GM12878 (cell line): ENCODE results near the gene SKAP1. TPM values are rescaled to one million over a fixed set of nuclear protein-coding genes. Genes with fewer than 3 reads are reported as not detected.

Source experiments
- ATAC-seq: fragments of 200-7000 bp; cut with Tn5 transposase; 3 replicates; pipeline ENCODE4 v1.9.1; 2020; ENCODE audit warnings: mild to moderate bottlenecking, moderate library complexity
- BruUV-seq: library from RNA; stranded (reverse); fragments of 400-500 nt; replicated peaks from 2 replicates; lab custom pipeline; 2021; lab: Mats Ljungman, UMichigan
- CTCF ChIA-PET: fragments of 300-600 bp; sonication (Branson Sonifier 250); formaldehyde crosslinking; extraction: SDS; loops from one replicate; lab custom pipeline; 2021; ENCODE audit warnings: inconsistent platforms; lab: Yijun Ruan, JAX
- POLR2A ChIA-PET: fragments of 350-600 bp; formaldehyde crosslinking; extraction: SDS; loops from one replicate; lab custom pipeline; 2021; ENCODE audit warnings: inconsistent platforms; lab: Charles Lee
- RAD21 ChIA-PET: fragments of 300-600 bp; sonication (Branson Sonifier 250); formaldehyde crosslinking; loops from one replicate; lab custom pipeline; 2023; ENCODE audit warnings: antibody characterized with exemption; ENCODE audit not compliant: unreplicated experiment; lab: Charles Lee
- SMC1A ChIA-PET: fragments of 300-600 bp; sonication (Branson Sonifier 250); formaldehyde crosslinking; loops from one replicate; lab custom pipeline; 2023; ENCODE audit not compliant: unreplicated experiment, uncharacterized antibody; lab: Charles Lee
- DNase-seq: peaks from one replicate; pipeline ENCODE4 v3.0.0-alpha.2; 2011; ENCODE audit warnings: low read depth, low spot score
- FAIRE-seq: peaks from 3 replicates; lab custom pipeline; 2011; peaks lifted over from hg19 to GRCh38; lab: Jason Lieb, UNC
- H2AFZ ChIP-seq: 2 replicates; pipeline ENCODE4 v1.6.0; 2011; ENCODE audit warnings: low read depth, low read length, control low read depth; ENCODE audit not compliant: control insufficient read depth
- H3K27ac ChIP-seq: 2 replicates; pipeline ENCODE4 v1.5.1; 2011; ENCODE audit warnings: control low read depth; ENCODE audit not compliant: control insufficient read depth, insufficient read depth
- H3K27me3 ChIP-seq, 2 experiments: replicated peaks in 1 of 2; 2 replicates each; pipeline versions ENCODE4 v1.6.0 to v1.6.1; 2011; ENCODE audit warnings: low read length in 1 of 2; ENCODE audit not compliant: control insufficient read depth in 2 of 2, insufficient read depth in 2 of 2
- H3K36me3 ChIP-seq, 2 experiments: 2 replicates each; pipeline ENCODE4 v1.5.1; 2011; ENCODE audit warnings: low read length in 1 of 2; ENCODE audit not compliant: control insufficient read depth in 2 of 2, insufficient read depth in 2 of 2
- H3K4me1 ChIP-seq: 2 replicates; pipeline ENCODE4 v1.6.1; 2011; ENCODE audit warnings: mild to moderate bottlenecking, low read length, moderate library complexity, mixed read lengths; ENCODE audit not compliant: control insufficient read depth, insufficient read depth
- H3K4me2 ChIP-seq: 2 replicates; pipeline ENCODE4 v1.6.0; 2011; ENCODE audit warnings: control low read depth; ENCODE audit not compliant: control insufficient read depth, insufficient read depth
- H3K4me3 ChIP-seq: fragments of 200-600 bp; sonication (generic); 2 replicates; pipeline ENCODE4 v1.5.1; 2016
- H3K79me2 ChIP-seq: 2 replicates; pipeline ENCODE4 v1.6.0; 2011; ENCODE audit warnings: low read length; ENCODE audit not compliant: control insufficient read depth, insufficient read depth
- H3K9ac ChIP-seq: 2 replicates; pipeline ENCODE4 v1.8.0; 2011; ENCODE audit warnings: low read length, control low read depth, mixed read lengths; ENCODE audit not compliant: control insufficient read depth, insufficient read depth
- H3K9me3 ChIP-seq: replicated peaks from 3 replicates; pipeline ENCODE4 v1.5.1; 2011; ENCODE audit warnings: mild to moderate bottlenecking, low read length; ENCODE audit not compliant: control insufficient read depth, insufficient read depth
- H4K20me1 ChIP-seq: 2 replicates; pipeline ENCODE4 v1.6.0; 2011; ENCODE audit not compliant: control insufficient read depth, insufficient read depth
- ASH2L ChIP-seq: fragments of 300-600, 200-600 bp; sonication (generic); IDR thresholded peaks from 2 replicates; pipeline ENCODE4 v1.6.1; 2017; ENCODE audit warnings: low read depth, mild to moderate bottlenecking, borderline replicate concordance
- CEBPB ChIP-seq, 2 experiments: fragments of 150-350 bp in 1 of 2; IDR thresholded peaks; 2 replicates each; pipeline ENCODE4 v1.6.1; 2012 to 2014; ENCODE audit warnings: low read depth in 2 of 2, low read length in 2 of 2, borderline replicate concordance in 1 of 2, inconsistent platforms in 1 of 2
- CREB1 ChIP-seq: IDR thresholded peaks from 2 replicates; pipeline ENCODE4 v1.6.1; 2012; ENCODE audit warnings: low read depth, mild to moderate bottlenecking, inconsistent platforms
- HDAC2 ChIP-seq: fragments of 200-600 bp; sonication (generic); IDR thresholded peaks from 2 replicates; pipeline ENCODE4 v1.6.1; 2017
- IKZF1 ChIP-seq: fragments of 450-650 bp; conservative IDR thresholded peaks from 2 replicates; pipeline ENCODE4 v1.6.1; 2017; ENCODE audit warnings: antibody characterized with exemption, mild to moderate bottlenecking
- KLF5 ChIP-seq: fragments of 450-650 bp; IDR thresholded peaks from 2 replicates; pipeline ENCODE4 v1.6.1; 2014; ENCODE audit warnings: mild to moderate bottlenecking; ENCODE audit not compliant: partially characterized antibody
- NFXL1 ChIP-seq: fragments of 450-650 bp; IDR thresholded peaks from 2 replicates; pipeline ENCODE4 v1.6.1; 2017; ENCODE audit warnings: antibody characterized with exemption, mild to moderate bottlenecking, borderline replicate concordance
- PAX8 ChIP-seq: fragments of 450-650 bp; IDR thresholded peaks from 2 replicates; pipeline ENCODE4 v1.6.1; 2017; ENCODE audit warnings: mild to moderate bottlenecking, moderate library complexity
- WGBS: methylation state at CpG from one replicate; pipeline ENCODE4 v1.1.6; 2016; ENCODE audit warnings: low lambda C conversion rate; ENCODE audit not compliant: insufficient replicate concordance, insufficient coverage; ENCODE audit errors: missing lambda C conversion rate; 5-methylcytosine and 5-hydroxymethylcytosine counted together
- in situ Hi-C: fragments of 300-500 bp; cut with MboI; formaldehyde crosslinking; loops from 9 replicates; pipeline ENCODE4 v1.14.3; 2018; ENCODE audit warnings: mixed read lengths
- intact Hi-C: fragments of 100-400 bp; cut with micrococcal nuclease; formaldehyde crosslinking; loops from one replicate; pipeline ENCODE4 v1.14.2; 2022; ENCODE audit not compliant: unreplicated experiment
- polyA plus RNA-seq, 11 experiments: library from polyadenylated mRNA; depleted of rRNA in 4 of 11; unstranded in 6 of 11; stranded (reverse) in 5 of 11; fragments of >200 nt; fragmentation: Nextera tagmentation in 4 of 11; fragmentation: Illumina TruSeq in 1 of 11; extraction: Ambion mirVana in 4 of 11; extraction: Trizol in 1 of 11; gene quantifications; 1 replicate in 1 of 11; 2 replicates in 10 of 11; pipeline versions ENCODE4 v1.2.1 to v1.2.3, GENCODE V29; 2011 to 2016; ENCODE audit warnings: inconsistent platforms in 2 of 11, missing spikeins in 2 of 11, low read depth in 1 of 11
- total RNA-seq, 4 experiments: library from RNA; depleted of rRNA in 3 of 4; stranded (reverse); fragments of >200 nt in 3 of 4; fragmentation: Illumina TruSeq in 1 of 4; extraction: Trizol in 1 of 4; gene quantifications; 2 replicates each; pipeline versions ENCODE4 v1.2.1 to v1.2.3, GENCODE V29; 2013 to 2021

SKAP1 gene
- total and polyA plus RNA-seq, 10 of the 15 experiments (the other 5 are each of a cell fraction or from before 2014, with no cell fraction given) = 17.1 to 97.6 (median 35.9) TPM

DNA sequence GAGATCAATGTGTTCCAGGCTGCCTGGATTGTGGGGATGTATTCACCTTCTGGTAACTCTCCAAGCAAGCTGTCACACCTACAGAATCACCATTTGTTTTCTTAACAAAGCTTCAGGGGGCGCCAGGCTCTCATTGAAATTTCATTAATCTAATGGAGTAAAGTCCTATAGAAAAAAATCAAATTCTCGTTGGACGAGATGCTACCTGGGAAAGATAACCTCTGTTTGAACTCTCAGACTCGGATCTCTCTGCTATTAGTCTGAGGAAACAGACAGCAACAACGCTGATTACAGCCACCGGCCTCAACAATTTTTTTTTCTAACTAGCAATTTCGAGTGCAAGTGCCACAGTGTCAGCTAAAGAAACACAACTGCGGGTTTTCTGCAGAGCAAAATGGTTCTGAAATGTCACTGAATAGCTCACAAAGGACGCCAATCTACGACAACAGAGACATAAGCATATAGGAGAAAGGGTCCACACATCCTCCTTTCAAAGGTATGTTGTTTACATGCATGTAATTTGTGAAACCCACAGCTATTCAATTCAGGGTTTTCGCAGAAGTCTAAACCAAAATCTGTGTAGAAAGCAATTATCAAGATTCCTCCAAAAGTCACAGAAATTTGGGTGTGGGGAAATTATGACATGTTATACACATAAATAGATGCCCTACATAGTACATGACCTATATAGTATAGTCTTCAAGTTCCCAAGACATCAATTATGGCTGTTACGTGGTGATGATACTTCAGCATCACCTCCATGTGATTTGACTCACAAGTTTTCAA is 135.8 kb downstream of the SKAP1 start:
- peak overlapping the region; percentile 95 for H3K27ac ChIP-seq
- 94% methylated on average over 12 of the region's 12 CpGs for WGBS
- POLR2A ChIA-PET = interaction anchor here (0.5 to 1.2 kb wide), 3 partner anchors 10 to 28 kb away, joined by 3 to 5 read pairs (median 3); no protein-coding TSS in a partner anchor
- TF ChIP-seq IKZF1 = no peak
- TF ChIP-seq ASH2L = no peak
- TF ChIP-seq CREB1 = no peak
- no peak for TF ChIP-seq CEBPB (IDR thresholded peaks at IDR 0.05; ENCODE audit: borderline replicate concordance in 1 of 2, low read depth in 2 of 2, low read length in 2 of 2)
- no peak for TF ChIP-seq PAX8
- no peak for TF ChIP-seq NFXL1
- no peak for TF ChIP-seq HDAC2
- no peak for TF ChIP-seq KLF5
- no peaks in the 10 kb centered on the region for H4K20me1 ChIP-seq
- H3K9ac ChIP-seq = no peak overlapping the region
- peak overlapping the region; percentile 36 for H3K4me2 ChIP-seq
- CTCF ChIA-PET = interaction anchor here (1.0 to 20.0 kb wide), 10 partner anchors 9 to 269 kb away, joined by 3 to 190 read pairs (median 7); no protein-coding TSS in a partner anchor
- intact Hi-C loops = no loop called here
- H3K4me3 ChIP-seq = peak overlapping the region; percentile 20; the same call in 1 of the 2 replicates
- peaks cover 34% of the 10 kb centered on the region for H3K4me1 ChIP-seq
- no peak for DNase-seq
- SMC1A ChIA-PET = interaction anchor here (1.0 to 2.4 kb wide), 15 partner anchors 12 to 299 kb away, joined by 3 to 21 read pairs (median 4); no protein-coding TSS in a partner anchor
- H3K27me3 ChIP-seq = no peaks in the 10 kb centered on the region
- ATAC-seq = no peak; the same call in 1 of the 3 replicates
- RAD21 ChIA-PET = interaction anchor here (1.1 to 3.2 kb wide), 9 partner anchors 14 to 299 kb away, joined by 4 to 26 read pairs (median 5); no protein-coding TSS in a partner anchor
- H3K36me3 ChIP-seq = no peaks in the 10 kb centered on the region
- FAIRE-seq = no peak
- in situ Hi-C loops = no loop called here
- no peak overlapping the region for H2AFZ ChIP-seq
- H3K79me2 ChIP-seq = peaks cover 1% of the 10 kb centered on the region
- no TSS peak for BruUV-seq
- H3K9me3 ChIP-seq = no peaks in the 10 kb centered on the region
